ENCODE results near the gene AIFM2. TPM values are rescaled to one million over a fixed set of nuclear protein-coding genes. Genes with fewer than 3 reads are reported as not detected.
A peak's percentile ranks its signal among the peaks of the same experiment; 100 is the strongest.

Gene AIFM2
- total and polyA plus RNA-seq, 2 of the 13 experiments (the other 11 are each of a cell fraction or from before 2014, with no cell fraction given): 20.3 to 29.5 TPM

GRCh38 chr10:70085975-70086613 is 46.5 kb downstream of the AIFM2 start (continued):
- TF ChIP-seq ZHX2 (IDR thresholded peaks at IDR 0.05; ENCODE audit: low read depth) (no peak), ZHX2 (CRISPR knock-in tag; IDR thresholded peaks at IDR 0.05; ENCODE audit: borderline replicate concordance) (no peak), MLX (CRISPR knock-in tag; IDR thresholded peaks at IDR 0.05) (0 out of 2 replicates have a peak, but pooled peaks have one; percentile 29), ZBTB3 (CRISPR knock-in tag; IDR thresholded peaks at IDR 0.05; ENCODE audit: borderline replicate concordance, low read depth) (no peak), BRF2 (CRISPR knock-in tag; IDR thresholded peaks at IDR 0.05) (no peak), TCF7 (IDR thresholded peaks at IDR 0.05; ENCODE audit: low read depth) (peak; percentile 80), ZNF720 (CRISPR knock-in tag; IDR thresholded peaks at IDR 0.05) (no peak), BCLAF1 (IDR thresholded peaks at IDR 0.05) (no peak), ADNP (CRISPR knock-in tag; IDR thresholded peaks at IDR 0.05) (no peak), PBX2 (CRISPR knock-in tag; IDR thresholded peaks at IDR 0.05) (no peak), BRD4 (CRISPR knock-in tag; IDR thresholded peaks at IDR 0.05) (no peak), NKX3-1 (CRISPR knock-in tag; IDR thresholded peaks at IDR 0.05) (no peak), ZNF280D (CRISPR knock-in tag; IDR thresholded peaks at IDR 0.05) (no peak), ZNF713 (CRISPR knock-in tag; IDR thresholded peaks at IDR 0.05) (no peak)

All from HepG2 (cell line).